Choroid plexus epithelial cell (primary cell): Measurements from ENCODE around the gene ACKR2.

Source experiments
- DNase-seq: peaks from one replicate; pipeline ENCODE4 v3.0.0-alpha.2; 2010; ENCODE audit warnings: low read depth
- H3K4me3 ChIP-seq: 2 replicates; pipeline ENCODE4 v1.5.1; 2011; ENCODE audit warnings: low read depth, mild to moderate bottlenecking, control low read depth, low read length, moderate library complexity
- TF ChIP-seq, protein P1 (sequence below): conservative IDR thresholded peaks from 2 replicates; pipeline ENCODE4 v1.5.1; 2011; ENCODE audit warnings: low read depth, mild to moderate bottlenecking, control low read depth, inconsistent platforms, low read length, moderate library complexity

ACKR2 gene, protein sequence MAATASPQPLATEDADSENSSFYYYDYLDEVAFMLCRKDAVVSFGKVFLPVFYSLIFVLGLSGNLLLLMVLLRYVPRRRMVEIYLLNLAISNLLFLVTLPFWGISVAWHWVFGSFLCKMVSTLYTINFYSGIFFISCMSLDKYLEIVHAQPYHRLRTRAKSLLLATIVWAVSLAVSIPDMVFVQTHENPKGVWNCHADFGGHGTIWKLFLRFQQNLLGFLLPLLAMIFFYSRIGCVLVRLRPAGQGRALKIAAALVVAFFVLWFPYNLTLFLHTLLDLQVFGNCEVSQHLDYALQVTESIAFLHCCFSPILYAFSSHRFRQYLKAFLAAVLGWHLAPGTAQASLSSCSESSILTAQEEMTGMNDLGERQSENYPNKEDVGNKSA

DNA sequence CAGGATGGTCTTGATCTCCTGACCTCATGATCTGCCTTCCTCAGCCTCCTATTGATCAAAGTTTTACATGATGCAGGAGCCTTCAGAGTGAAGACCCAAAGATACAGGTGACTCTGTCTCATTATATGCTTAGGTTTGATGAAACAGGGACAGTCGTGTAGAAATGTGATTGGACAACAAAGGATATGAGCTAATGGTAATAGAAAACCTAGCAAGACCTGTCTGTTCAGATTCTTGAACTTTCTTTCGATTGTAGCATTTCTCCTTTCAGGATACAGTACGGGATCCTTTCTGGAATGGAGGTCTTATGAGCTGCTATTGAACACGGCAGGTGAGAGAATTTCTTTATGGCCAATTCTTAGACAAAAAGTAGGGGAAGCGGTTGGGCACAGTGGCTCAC is at the start of gene ACKR2:
ACKR2 (plus strand) TSS at position 244 of the 400 bp plus-strand sequence. CDS start 55,058 bp downstream, outside the sequence.
- no peak for DNase-seq
- H3K4me3 ChIP-seq = no peak within 1 kb of the TSS
- TF ChIP-seq, protein P1, sequence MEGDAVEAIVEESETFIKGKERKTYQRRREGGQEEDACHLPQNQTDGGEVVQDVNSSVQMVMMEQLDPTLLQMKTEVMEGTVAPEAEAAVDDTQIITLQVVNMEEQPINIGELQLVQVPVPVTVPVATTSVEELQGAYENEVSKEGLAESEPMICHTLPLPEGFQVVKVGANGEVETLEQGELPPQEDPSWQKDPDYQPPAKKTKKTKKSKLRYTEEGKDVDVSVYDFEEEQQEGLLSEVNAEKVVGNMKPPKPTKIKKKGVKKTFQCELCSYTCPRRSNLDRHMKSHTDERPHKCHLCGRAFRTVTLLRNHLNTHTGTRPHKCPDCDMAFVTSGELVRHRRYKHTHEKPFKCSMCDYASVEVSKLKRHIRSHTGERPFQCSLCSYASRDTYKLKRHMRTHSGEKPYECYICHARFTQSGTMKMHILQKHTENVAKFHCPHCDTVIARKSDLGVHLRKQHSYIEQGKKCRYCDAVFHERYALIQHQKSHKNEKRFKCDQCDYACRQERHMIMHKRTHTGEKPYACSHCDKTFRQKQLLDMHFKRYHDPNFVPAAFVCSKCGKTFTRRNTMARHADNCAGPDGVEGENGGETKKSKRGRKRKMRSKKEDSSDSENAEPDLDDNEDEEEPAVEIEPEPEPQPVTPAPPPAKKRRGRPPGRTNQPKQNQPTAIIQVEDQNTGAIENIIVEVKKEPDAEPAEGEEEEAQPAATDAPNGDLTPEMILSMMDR = no peak

- TF ChIP-seq, protein P1 = no peak
- H3K4me3 ChIP-seq = no peak overlapping the region
- no peak for DNase-seq
Observed at GRCh38 chr3:42762046-42762724, 47.1 kb upstream of the ACKR2 start.

DNA sequence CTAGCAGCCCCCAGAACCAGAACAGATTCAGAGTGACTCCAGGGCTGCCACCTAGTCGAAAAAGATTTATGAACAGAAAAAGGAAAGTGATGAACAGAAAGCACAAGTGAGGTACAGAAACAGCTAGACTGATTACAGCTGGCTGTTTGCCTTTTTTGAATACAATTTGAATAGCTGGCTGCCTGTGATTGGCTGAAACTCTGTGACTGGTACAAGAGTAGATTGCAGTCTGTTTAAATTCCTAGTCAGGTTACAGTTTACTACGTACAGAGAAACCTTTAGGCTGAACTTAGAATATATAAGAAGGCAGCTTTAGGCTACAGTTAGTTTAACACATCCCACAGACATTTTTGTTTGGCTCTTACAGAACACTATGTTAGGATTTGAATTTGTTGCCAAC is 46.2 kb upstream of the ACKR2 start:
- no peak overlapping the region for H3K4me3 ChIP-seq
- peak; percentile 76 for DNase-seq
- TF ChIP-seq, protein P1 = no peak

DNA sequence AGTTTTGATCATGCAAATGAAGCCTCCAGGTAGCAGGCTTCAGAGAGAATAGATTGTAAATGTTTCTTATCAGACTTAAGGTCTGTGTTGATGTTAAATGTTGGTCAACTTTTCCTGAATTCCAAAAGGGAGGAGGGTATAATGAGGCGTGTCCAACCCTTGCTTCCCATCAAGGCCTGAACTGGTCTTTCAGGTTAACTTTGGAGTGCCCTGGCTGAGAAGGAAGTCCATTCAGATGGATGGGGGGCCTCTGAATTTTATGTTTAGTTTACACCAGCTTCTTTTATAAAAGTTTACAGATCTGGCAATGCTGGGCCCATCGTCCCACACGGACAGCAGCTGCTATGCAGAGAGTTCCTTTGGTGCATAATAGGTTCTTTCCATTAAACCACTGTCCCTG is 45.1 kb upstream of the ACKR2 start:
- TF ChIP-seq, protein P1 = no peak
- no peak overlapping the region for H3K4me3 ChIP-seq
- DNase-seq = no peak

DNA sequence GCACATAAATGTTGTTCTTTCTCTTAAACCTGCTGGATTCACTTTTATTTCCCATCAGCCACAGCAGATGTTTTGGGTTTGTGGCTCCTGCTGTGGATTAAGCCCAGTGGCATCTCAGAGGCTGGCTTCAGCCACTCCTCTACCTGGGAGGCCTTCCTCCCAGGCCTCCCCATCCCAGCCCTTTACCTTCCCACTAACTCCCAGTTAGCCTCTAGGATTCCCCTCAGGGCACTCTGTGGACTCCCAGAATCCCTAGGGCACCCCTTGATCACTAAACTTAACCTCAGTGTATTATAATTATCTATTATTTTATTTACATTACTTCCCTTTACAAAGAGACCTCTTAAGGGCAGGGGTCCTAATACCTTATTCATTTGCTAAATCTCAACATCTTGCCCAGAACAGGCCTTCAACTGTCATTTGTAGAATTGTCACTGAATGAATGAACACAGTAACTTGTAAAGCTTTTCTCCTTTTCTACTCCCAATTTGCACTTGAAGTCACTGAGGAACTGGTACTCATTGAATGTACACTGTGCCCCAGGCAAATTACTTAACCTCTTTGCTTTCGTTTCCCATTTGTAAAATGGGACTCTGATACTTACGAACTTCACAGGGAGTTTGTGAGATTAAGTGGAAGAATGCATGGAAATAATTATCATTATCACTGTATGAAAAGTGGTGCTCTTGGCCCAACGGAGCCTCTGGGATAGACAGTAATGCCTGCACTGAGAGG is 44.5 kb upstream of the ACKR2 start:
- TF ChIP-seq, protein P1 = no peak
- no peak overlapping the region for H3K4me3 ChIP-seq
- no peak for DNase-seq

DNA sequence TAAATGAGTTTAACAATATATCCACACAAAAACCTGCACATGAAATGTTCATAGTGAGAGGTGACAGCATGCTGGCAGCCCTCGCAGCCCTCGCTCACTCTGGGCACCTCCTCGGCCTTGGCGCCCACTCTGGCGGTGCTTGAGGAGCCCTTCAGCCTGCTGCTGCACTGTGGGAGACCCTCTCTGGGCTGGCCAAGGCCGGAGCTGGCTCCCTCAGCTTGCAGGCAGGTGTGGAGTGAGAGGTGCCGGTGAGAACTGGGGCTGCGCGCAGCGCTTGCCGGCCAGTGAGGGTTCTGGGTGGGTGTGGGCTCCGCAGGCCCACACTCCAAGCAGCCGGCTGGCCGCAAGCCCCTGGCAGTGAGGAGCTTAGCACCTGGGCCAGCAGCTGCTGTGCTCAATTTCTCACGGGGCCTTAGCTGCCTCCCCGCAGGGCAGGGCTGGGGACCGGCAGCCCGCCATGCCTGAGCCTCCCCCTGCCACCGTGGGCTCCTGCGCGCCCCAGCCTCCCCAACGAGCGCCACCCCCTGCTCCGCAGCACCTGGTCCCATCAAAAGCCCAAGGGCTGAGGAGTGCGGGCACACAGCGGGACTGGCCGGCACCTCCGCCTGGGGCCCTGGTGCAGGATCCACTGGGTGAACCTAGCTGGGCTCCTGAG is 39.6 kb upstream of the ACKR2 start:
- no peak overlapping the region for H3K4me3 ChIP-seq
- no peak for DNase-seq

More for the DNA sequence above, 39.6 kb upstream of the ACKR2 start:
- TF ChIP-seq, protein P1 = no peak
